H9 (cell line): ENCODE measurements around the gene WNK3. TPM values are rescaled to one million over a fixed set of nuclear protein-coding genes. Genes with fewer than 3 reads are reported as not detected.
A peak's percentile ranks its signal among the peaks of the same experiment; 100 is the strongest.

Experiments
- DNase-seq: peaks from one replicate; pipeline ENCODE4 v3.0.0-alpha.2; 2017
- H2AFZ ChIP-seq: one replicate; pipeline ENCODE4 v1.6.1; 2013; ENCODE audit warnings: mild to moderate bottlenecking, low read length, control low read depth, moderate library complexity
- H2AK5ac ChIP-seq: 2 replicates; pipeline ENCODE4 v1.6.1; 2013; ENCODE audit warnings: low read length, control low read depth, mixed read lengths; ENCODE audit not compliant: insufficient read length
- H2BK120ac ChIP-seq: one replicate; pipeline ENCODE4 v1.6.1; 2013; ENCODE audit warnings: low read depth, mild to moderate bottlenecking, low read length, control low read depth, inconsistent platforms; ENCODE audit not compliant: poor library complexity, severe bottlenecking
- H2BK12ac ChIP-seq: 2 replicates; pipeline ENCODE4 v1.6.1; 2013; ENCODE audit warnings: low read length, control low read depth, mixed read lengths, low read depth; ENCODE audit not compliant: insufficient read length
- H2BK15ac ChIP-seq: 2 replicates; pipeline ENCODE4 v1.6.1; 2013; ENCODE audit warnings: low read depth, low read length, control low read depth
- H2BK20ac ChIP-seq: one replicate; pipeline ENCODE4 v1.6.1; 2013; ENCODE audit warnings: low read depth, mild to moderate bottlenecking, low read length, control low read depth, inconsistent platforms; ENCODE audit not compliant: poor library complexity, severe bottlenecking
- H2BK5ac ChIP-seq: 2 replicates; pipeline ENCODE4 v1.6.1; 2013; ENCODE audit warnings: low read length, control low read depth, mixed read lengths; ENCODE audit not compliant: insufficient read length
- H3K14ac ChIP-seq: 2 replicates; pipeline ENCODE4 v1.6.1; 2013; ENCODE audit warnings: low read length, control low read depth; ENCODE audit not compliant: insufficient read depth
- H3K18ac ChIP-seq: 2 replicates; pipeline ENCODE4 v1.6.1; 2013; ENCODE audit warnings: low read depth, mild to moderate bottlenecking, mixed read lengths, low read length, control low read depth; ENCODE audit not compliant: insufficient read length
- H3K23ac ChIP-seq: 2 replicates; pipeline ENCODE4 v1.6.1; 2013; ENCODE audit warnings: low read length, control low read depth, mixed read lengths, low read depth; ENCODE audit not compliant: insufficient read length
- H3K23me2 ChIP-seq: 2 replicates; pipeline ENCODE4 v1.6.1; 2013; ENCODE audit warnings: low read depth, mild to moderate bottlenecking, mixed read lengths, low read length, control low read depth; ENCODE audit not compliant: insufficient read length, poor library complexity, severe bottlenecking
- H3K27ac ChIP-seq: 2 replicates; pipeline ENCODE4 v1.5.1; 2013; ENCODE audit warnings: low read length, control low read depth, mixed read lengths, low read depth; ENCODE audit not compliant: insufficient read length
- H3K27me3 ChIP-seq: 2 replicates; pipeline ENCODE4 v1.6.1; 2013; ENCODE audit warnings: low read length, control low read depth, inconsistent platforms; ENCODE audit not compliant: insufficient read depth
- H3K4ac ChIP-seq: 2 replicates; pipeline ENCODE4 v1.6.1; 2013; ENCODE audit warnings: low read depth, mild to moderate bottlenecking, control low read depth, inconsistent platforms, low read length, moderate library complexity
- H3K4me1 ChIP-seq: 2 replicates; pipeline ENCODE4 v1.6.1; 2013; ENCODE audit warnings: low read length, control low read depth, inconsistent platforms; ENCODE audit not compliant: insufficient read depth
- H3K4me2 ChIP-seq: 2 replicates; pipeline ENCODE4 v1.6.1; 2013; ENCODE audit warnings: low read length, control low read depth, mixed read lengths; ENCODE audit not compliant: insufficient read length, insufficient read depth
- H3K56ac ChIP-seq: 2 replicates; pipeline ENCODE4 v1.6.1; 2013; ENCODE audit warnings: low read depth, mild to moderate bottlenecking, mixed read lengths, low read length, control low read depth; ENCODE audit not compliant: insufficient read length
- H3K79me1 ChIP-seq: 2 replicates; pipeline ENCODE4 v1.6.1; 2013; ENCODE audit warnings: low read depth, mild to moderate bottlenecking, moderate library complexity, low read length, control low read depth, inconsistent platforms; ENCODE audit not compliant: insufficient read depth, poor library complexity, severe bottlenecking
- H3K79me2 ChIP-seq: 2 replicates; pipeline ENCODE4 v1.6.1; 2013; ENCODE audit warnings: low read length, control low read depth, inconsistent platforms; ENCODE audit not compliant: insufficient read depth
- H3K9ac ChIP-seq: 2 replicates; pipeline ENCODE4 v1.6.1; 2013; ENCODE audit warnings: low read length, control low read depth, mixed read lengths; ENCODE audit not compliant: insufficient read length; ENCODE audit errors: extremely low read depth
- H3K9me3 ChIP-seq: one replicate; pipeline ENCODE4 v1.6.1; 2013; ENCODE audit warnings: low read depth, low read length, inconsistent platforms; ENCODE audit not compliant: control insufficient read depth
- H3T11ph ChIP-seq: one replicate; pipeline ENCODE4 v1.6.1; 2013; ENCODE audit warnings: mild to moderate bottlenecking, low read length, control low read depth, inconsistent platforms
- H4K20me1 ChIP-seq: one replicate; pipeline ENCODE4 v1.6.1; 2013; ENCODE audit not compliant: control insufficient read depth, insufficient read length, insufficient read depth
- H4K5ac ChIP-seq: 2 replicates; pipeline ENCODE4 v1.6.1; 2013; ENCODE audit warnings: low read depth, mild to moderate bottlenecking, mixed read lengths, low read length, control low read depth; ENCODE audit not compliant: insufficient read length
- H4K8ac ChIP-seq: replicated peaks from 2 replicates; pipeline ENCODE4 v1.6.1; 2013; ENCODE audit warnings: low read length, control low read depth, mixed read lengths, low read depth; ENCODE audit not compliant: insufficient read length
- H4K91ac ChIP-seq: 2 replicates; pipeline ENCODE4 v1.6.1; 2013; ENCODE audit warnings: low read depth, mild to moderate bottlenecking, moderate library complexity, mixed read lengths, low read length, control low read depth; ENCODE audit not compliant: insufficient read length
- H3K27ac Mint-ChIP-seq, 3 experiments: 2 replicates in 2 of 3; 3 replicates in 1 of 3; pipeline ENCODE4 v1.8.0; 2020 to 2021; ENCODE audit warnings: mixed read lengths in 3 of 3, mild to moderate bottlenecking in 1 of 3, moderate library complexity in 1 of 3
- H3K27me3 Mint-ChIP-seq: 2 replicates; pipeline ENCODE4 v1.8.0; 2021; ENCODE audit warnings: low read depth, mild to moderate bottlenecking, moderate library complexity, mixed read lengths
- H3K36me3 Mint-ChIP-seq, 3 experiments: 2 replicates in 2 of 3; 3 replicates in 1 of 3; pipeline ENCODE4 v1.8.0; 2020 to 2021; ENCODE audit warnings: low read depth in 3 of 3, mixed read lengths in 3 of 3; ENCODE audit not compliant: insufficient read depth in 1 of 3
- H3K4me1 Mint-ChIP-seq, 2 experiments: 2 replicates each; pipeline ENCODE4 v1.8.0; 2020; ENCODE audit warnings: mixed read lengths in 2 of 2
- H3K4me3 Mint-ChIP-seq, 2 experiments: 2 replicates in 1 of 2; 3 replicates in 1 of 2; pipeline ENCODE4 v1.8.0; 2020 to 2021; ENCODE audit warnings: mild to moderate bottlenecking in 2 of 2, mixed read lengths in 2 of 2, moderate library complexity in 1 of 2
- H3K9me3 Mint-ChIP-seq, 2 experiments: 2 replicates in 1 of 2; 3 replicates in 1 of 2; pipeline ENCODE4 v1.8.0; 2020; ENCODE audit warnings: mild to moderate bottlenecking in 2 of 2, mixed read lengths in 2 of 2, moderate library complexity in 1 of 2
- CTCF ChIP-seq: fragments of 200-600 bp; sonication (generic); conservative IDR thresholded peaks from 3 replicates; pipeline ENCODE4 v1.8.0; 2021; ENCODE audit warnings: antibody characterized with exemption, mild to moderate bottlenecking
- WGBS: extraction: QIAGEN DNeasy Blood & Tissue Kit; methylation state at CpG from one replicate; pipeline ENCODE4 v1.1.7; 2013; ENCODE audit warnings: missing lambda C conversion rate, low lambda C conversion rate, mixed read lengths; ENCODE audit not compliant: insufficient read length; ENCODE audit errors: extremely low coverage; 5-methylcytosine and 5-hydroxymethylcytosine counted together
- total RNA-seq: library from RNA; stranded (reverse); gene quantifications from 2 replicates; pipeline ENCODE4 v1.2.1, GENCODE V29; 2021

WNK3 gene
- total RNA-seq, 1 experiment from 2014 or later, result 22.8 TPM

- Histone ChIP-seq H2BK15ac (no peak within 1 kb of the TSS; the same call in 1 of the 2 replicates), H3K18ac (peak within 1 kb of the TSS; percentile 74), H2BK12ac (no peak within 1 kb of the TSS), H3K4me1 (no peaks in the 10 kb centered on the region; the same call in 1 of the 2 replicates), H3K27ac (no peak within 1 kb of the TSS), H2BK20ac (no peak within 1 kb of the TSS), H3K14ac (peak within 1 kb of the TSS; percentile 80), H4K5ac (no peak within 1 kb of the TSS), H3K9ac (peak within 1 kb of the TSS; percentile 72), H2BK120ac (no peak within 1 kb of the TSS), H3T11ph (no peak within 1 kb of the TSS), H3K79me1 (peaks cover 3% of the 10 kb centered on the region), H3K9me3 (peaks cover 18% of the 10 kb centered on the region), H2AFZ (peak within 1 kb of the TSS; percentile 75), H2AK5ac (no peak within 1 kb of the TSS), H3K56ac (no peak within 1 kb of the TSS), H3K4me2 (peak within 1 kb of the TSS; percentile 62), H4K8ac (no peak within 1 kb of the TSS), H4K20me1 (no peaks in the 10 kb centered on the region), H3K79me2 (peaks cover 16% of the 10 kb centered on the region; the same call in 1 of the 2 replicates), H3K23ac (no peak within 1 kb of the TSS), H2BK5ac (peak within 1 kb of the TSS; percentile 69), H3K23me2 (peaks cover 3% of the 10 kb centered on the region), H3K27me3 (no peaks in the 10 kb centered on the region), H4K91ac (no peak within 1 kb of the TSS), H3K4ac (no peak within 1 kb of the TSS)
- no peak for TF ChIP-seq CTCF
- Mint-ChIP-seq H3K27ac (peak within 1 kb of the TSS; percentile 80 to 96 (median 82); a peak in 6 of 7 replicates), H3K27me3 (peaks cover 2% of the 10 kb centered on the region; the same call in 1 of the 2 replicates), H3K36me3 (peaks cover 0 to 23% (median 11%) of the 10 kb centered on the region in 3 experiments; a peak in 6 of 7 replicates), H3K9me3 (peaks cover 59 to 61% of the 10 kb centered on the region in 2 experiments), H3K4me3 (peak within 1 kb of the TSS; percentile 66 to 75), H3K4me1 (peaks cover 25 to 28% of the 10 kb centered on the region in 2 experiments)
- peak; percentile 80 for DNase-seq
- no CpG with 5 or more reads among the region's 70 CpGs for WGBS
These were observed 174.8 kb downstream of the WNK3 start, which contains the start of gene FAM120C for GRCh38 chrX:54182864-54183613. Gene FAM120C, minus strand, starts transcription at chrX:54183254. Its CDS starts 56 bp downstream, at chrX:54183198.
